ENCODE measurements around the gene PAX9. TPM values are rescaled to one million over a fixed set of nuclear protein-coding genes. Genes with fewer than 3 reads are reported as not detected.

Gene PAX9
- total and polyA plus RNA-seq, 2 donors (not counting 1 experiment from before 2014, with no cell fraction given), result 0.03 TPM; not detected in 1

DNA sequence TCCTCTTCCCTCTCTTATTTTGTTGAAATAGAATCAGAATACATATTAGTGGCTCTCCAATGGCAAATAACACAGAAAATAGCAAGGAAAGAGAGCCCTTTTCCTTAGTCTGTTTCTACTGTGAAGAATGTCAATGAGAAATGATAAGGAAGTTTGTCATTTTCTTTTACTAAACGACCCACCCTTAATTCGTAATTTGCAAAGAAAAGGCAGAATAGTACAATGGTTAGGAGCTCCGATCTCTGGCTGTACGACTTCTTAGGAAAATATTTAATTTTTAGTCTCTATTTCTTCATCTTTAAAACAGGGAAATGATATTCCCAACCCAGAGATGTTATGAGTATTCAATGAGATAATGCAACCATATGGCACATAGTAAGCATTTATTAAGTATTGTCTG lies 6.0 kb downstream of the PAX9 start:
- Histone ChIP-seq H3K4me1 (ENCODE audit: control insufficient read depth, extremely low read depth, insufficient read depth, low read length) (no peaks in the 10 kb centered on the region), H3K4me2 (ENCODE audit: extremely low read depth, insufficient read depth, low read length) (no peak overlapping the region), H3K4me3 (replicated peaks in 1 of 4; ENCODE audit: control extremely low read depth in 1 of 4, insufficient read depth in 1 of 4, low read depth in 3 of 4, low read length in 4 of 4) (no peak overlapping the region), H3K27ac (ENCODE audit: insufficient read depth, low read length) (no peak overlapping the region), H2AFZ (ENCODE audit: low read length) (no peak overlapping the region), H4K20me1 (ENCODE audit: control insufficient read depth, extremely low read depth, insufficient read depth, low read length) (no peaks in the 10 kb centered on the region), H3K36me3 (ENCODE audit: control insufficient read depth, insufficient read depth, low read length) (no peaks in the 10 kb centered on the region), H3K9ac (ENCODE audit: insufficient read depth, low read length) (no peak overlapping the region), H3K27me3 (ENCODE audit: control insufficient read depth, insufficient read depth, low read length) (peaks cover 35% of the 10 kb centered on the region), H3K79me2 (ENCODE audit: control insufficient read depth, insufficient read depth, low read length) (no peaks in the 10 kb centered on the region), H3K9me3 (ENCODE audit: control insufficient read depth, insufficient read depth, low read depth, low read length) (no peaks in the 10 kb centered on the region)
- no peak for DNase-seq (ENCODE audit: low read depth in 2 of 2)
- TF ChIP-seq EZH2 (IDR thresholded peaks at IDR 0.05; ENCODE audit: low read length, missing control alignments), result no peak
- TF ChIP-seq, protein P1, sequence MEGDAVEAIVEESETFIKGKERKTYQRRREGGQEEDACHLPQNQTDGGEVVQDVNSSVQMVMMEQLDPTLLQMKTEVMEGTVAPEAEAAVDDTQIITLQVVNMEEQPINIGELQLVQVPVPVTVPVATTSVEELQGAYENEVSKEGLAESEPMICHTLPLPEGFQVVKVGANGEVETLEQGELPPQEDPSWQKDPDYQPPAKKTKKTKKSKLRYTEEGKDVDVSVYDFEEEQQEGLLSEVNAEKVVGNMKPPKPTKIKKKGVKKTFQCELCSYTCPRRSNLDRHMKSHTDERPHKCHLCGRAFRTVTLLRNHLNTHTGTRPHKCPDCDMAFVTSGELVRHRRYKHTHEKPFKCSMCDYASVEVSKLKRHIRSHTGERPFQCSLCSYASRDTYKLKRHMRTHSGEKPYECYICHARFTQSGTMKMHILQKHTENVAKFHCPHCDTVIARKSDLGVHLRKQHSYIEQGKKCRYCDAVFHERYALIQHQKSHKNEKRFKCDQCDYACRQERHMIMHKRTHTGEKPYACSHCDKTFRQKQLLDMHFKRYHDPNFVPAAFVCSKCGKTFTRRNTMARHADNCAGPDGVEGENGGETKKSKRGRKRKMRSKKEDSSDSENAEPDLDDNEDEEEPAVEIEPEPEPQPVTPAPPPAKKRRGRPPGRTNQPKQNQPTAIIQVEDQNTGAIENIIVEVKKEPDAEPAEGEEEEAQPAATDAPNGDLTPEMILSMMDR (conservative IDR thresholded peaks at IDR 0.05 in 1 of 2, IDR thresholded peaks at IDR 0.05 in 1 of 2; ENCODE audit: low read depth in 1 of 2, low read length in 2 of 2), result no peak

DNA sequence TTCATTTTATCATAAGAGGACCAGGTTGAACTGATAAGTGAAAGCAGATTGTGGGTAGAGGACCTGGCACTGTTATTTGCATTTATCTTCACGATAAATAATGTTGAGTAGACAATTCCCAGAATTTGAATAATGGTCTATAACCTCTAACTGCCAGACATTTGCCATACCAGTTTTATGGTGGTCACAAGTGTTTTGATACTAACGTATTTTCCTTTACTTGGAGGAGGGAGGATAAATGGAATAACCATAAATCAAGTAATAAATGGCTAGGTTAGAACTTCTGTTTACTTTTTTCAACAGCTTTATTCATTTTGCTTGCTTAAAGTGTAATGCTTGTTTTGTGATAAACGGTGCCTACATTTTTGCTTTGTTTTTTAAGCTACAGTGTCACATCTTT lies 9.5 kb downstream of the PAX9 start:
- H3K4me2 ChIP-seq (ENCODE audit: extremely low read depth, insufficient read depth, low read length), result no peak overlapping the region
- TF ChIP-seq, protein P1 (conservative IDR thresholded peaks at IDR 0.05 in 1 of 2, IDR thresholded peaks at IDR 0.05 in 1 of 2; ENCODE audit: low read depth in 1 of 2, low read length in 2 of 2), result no peak
- TF ChIP-seq EZH2 (IDR thresholded peaks at IDR 0.05; ENCODE audit: low read length, missing control alignments), result no peak
- H3K4me3 ChIP-seq (replicated peaks in 1 of 4; ENCODE audit: control extremely low read depth in 1 of 4, insufficient read depth in 1 of 4, low read depth in 3 of 4, low read length in 4 of 4), result no peak overlapping the region
- no peaks in the 10 kb centered on the region for H3K79me2 ChIP-seq (ENCODE audit: control insufficient read depth, insufficient read depth, low read length)
- H3K9me3 ChIP-seq (ENCODE audit: control insufficient read depth, insufficient read depth, low read depth, low read length), result no peaks in the 10 kb centered on the region
- no peak overlapping the region for H2AFZ ChIP-seq (ENCODE audit: low read length)
- no peak overlapping the region for H3K27ac ChIP-seq (ENCODE audit: insufficient read depth, low read length)
- H3K9ac ChIP-seq (ENCODE audit: insufficient read depth, low read length), result no peak overlapping the region
- no peaks in the 10 kb centered on the region for H3K36me3 ChIP-seq (ENCODE audit: control insufficient read depth, insufficient read depth, low read length)
- peaks cover 5% of the 10 kb centered on the region for H3K27me3 ChIP-seq (ENCODE audit: control insufficient read depth, insufficient read depth, low read length)
- no peak for DNase-seq (ENCODE audit: low read depth in 2 of 2)
- no peaks in the 10 kb centered on the region for H3K4me1 ChIP-seq (ENCODE audit: control insufficient read depth, extremely low read depth, insufficient read depth, low read length)
- H4K20me1 ChIP-seq (ENCODE audit: control insufficient read depth, extremely low read depth, insufficient read depth, low read length), result no peaks in the 10 kb centered on the region

DNA sequence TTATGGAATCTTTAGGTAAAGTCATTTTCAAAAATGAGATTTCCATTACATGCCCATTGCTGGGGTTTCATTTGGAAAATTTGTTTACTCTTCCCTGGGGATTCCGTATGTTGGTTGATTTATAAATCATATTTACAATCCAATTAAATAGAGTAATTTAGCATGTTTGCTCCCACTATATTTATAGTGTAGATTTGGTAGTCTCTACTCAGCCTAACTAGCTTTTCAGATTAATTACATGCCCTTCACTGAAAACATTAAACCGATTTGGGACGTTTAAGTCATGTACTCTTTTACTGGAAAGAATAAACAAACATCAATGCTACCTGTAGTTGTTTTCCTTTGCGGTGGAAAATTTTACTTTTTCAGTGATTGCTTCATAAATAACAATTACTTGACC lies 10.4 kb downstream of the PAX9 start:
- no peaks in the 10 kb centered on the region for H3K4me1 ChIP-seq (ENCODE audit: control insufficient read depth, extremely low read depth, insufficient read depth, low read length)
- no peaks in the 10 kb centered on the region for H3K79me2 ChIP-seq (ENCODE audit: control insufficient read depth, insufficient read depth, low read length)
- TF ChIP-seq EZH2 (IDR thresholded peaks at IDR 0.05; ENCODE audit: low read length, missing control alignments), result no peak
- TF ChIP-seq, protein P1 (conservative IDR thresholded peaks at IDR 0.05 in 1 of 2, IDR thresholded peaks at IDR 0.05 in 1 of 2; ENCODE audit: low read depth in 1 of 2, low read length in 2 of 2), result no peak
- no peak overlapping the region for H3K4me3 ChIP-seq (replicated peaks in 1 of 4; ENCODE audit: control extremely low read depth in 1 of 4, insufficient read depth in 1 of 4, low read depth in 3 of 4, low read length in 4 of 4)
- H4K20me1 ChIP-seq (ENCODE audit: control insufficient read depth, extremely low read depth, insufficient read depth, low read length), result no peaks in the 10 kb centered on the region
- no peaks in the 10 kb centered on the region for H3K36me3 ChIP-seq (ENCODE audit: control insufficient read depth, insufficient read depth, low read length)
- no peak overlapping the region for H3K9ac ChIP-seq (ENCODE audit: insufficient read depth, low read length)
- no peak for DNase-seq (ENCODE audit: low read depth in 2 of 2)
- no peak overlapping the region for H3K27ac ChIP-seq (ENCODE audit: insufficient read depth, low read length)
- no peak overlapping the region for H3K4me2 ChIP-seq (ENCODE audit: extremely low read depth, insufficient read depth, low read length)
- no peaks in the 10 kb centered on the region for H3K27me3 ChIP-seq (ENCODE audit: control insufficient read depth, insufficient read depth, low read length)
- no peaks in the 10 kb centered on the region for H3K9me3 ChIP-seq (ENCODE audit: control insufficient read depth, insufficient read depth, low read depth, low read length)
- H2AFZ ChIP-seq (ENCODE audit: low read length), result no peak overlapping the region
